Measurements from ENCODE around the gene PTPRD.

Gene PTPRD

GRCh38 chr9:10052916-10053315 lies 559.9 kb downstream of the PTPRD start:
- DNase-seq (ENCODE audit: low spot score) = no peak

- DNase-seq (ENCODE audit: low spot score) = no peak
Measured at GRCh38 chr9:10052181-10052580, 560.6 kb downstream of the PTPRD start.

GRCh38 chr9:10050016-10050415 lies 562.8 kb downstream of the PTPRD start:
- no peak for DNase-seq (ENCODE audit: low spot score)

GRCh38 chr9:10048994-10049393 lies 563.8 kb downstream of the PTPRD start:
- no peak for DNase-seq (ENCODE audit: low spot score)

GRCh38 chr9:10045598-10045997 lies 567.2 kb downstream of the PTPRD start:
- peak; percentile 6 for DNase-seq (ENCODE audit: low spot score)

GRCh38 chr9:10041726-10042229 lies 571.0 kb downstream of the PTPRD start:
- no peak for DNase-seq (ENCODE audit: low spot score)

GRCh38 chr9:10036095-10036494 lies 576.7 kb downstream of the PTPRD start:
- DNase-seq (ENCODE audit: low spot score) = no peak

- DNase-seq (ENCODE audit: low spot score) = no peak
Measured at GRCh38 chr9:10032166-10032565, 580.6 kb downstream of the PTPRD start.

GRCh38 chr9:10026443-10026984 lies 586.3 kb downstream of the PTPRD start:
- DNase-seq (ENCODE audit: low spot score) = no peak

- DNase-seq (ENCODE audit: low spot score) = no peak
Measured at GRCh38 chr9:10015755-10016154, 597.0 kb downstream of the PTPRD start.

- no peak for DNase-seq (ENCODE audit: low spot score)
Measured at GRCh38 chr9:10014889-10015288, 597.9 kb downstream of the PTPRD start.

- DNase-seq (ENCODE audit: low spot score) = no peak
Measured at GRCh38 chr9:10009401-10009800, 603.4 kb downstream of the PTPRD start.

- DNase-seq (ENCODE audit: low spot score) = no peak
Measured at GRCh38 chr9:10008101-10008799, 604.6 kb downstream of the PTPRD start.

- no peak for DNase-seq (ENCODE audit: low spot score)
Measured at GRCh38 chr9:10007356-10007755, 605.4 kb downstream of the PTPRD start.

GRCh38 chr9:10005206-10005605 lies 607.6 kb downstream of the PTPRD start:
- DNase-seq (ENCODE audit: low spot score) = no peak

GRCh38 chr9:10003047-10003446 lies 609.8 kb downstream of the PTPRD start:
- DNase-seq (ENCODE audit: low spot score) = no peak

GRCh38 chr9:10000669-10001068 lies 612.1 kb downstream of the PTPRD start:
- no peak for DNase-seq (ENCODE audit: low spot score)

- DNase-seq (ENCODE audit: low spot score) = no peak
Measured at GRCh38 chr9:9998491-9999287, 614.1 kb downstream of the PTPRD start.

- DNase-seq (ENCODE audit: low spot score) = no peak
Measured at GRCh38 chr9:9997585-9997984, 615.2 kb downstream of the PTPRD start.

GRCh38 chr9:9996259-9996658 lies 616.5 kb downstream of the PTPRD start:
- no peak for DNase-seq (ENCODE audit: low spot score)

- DNase-seq (ENCODE audit: low spot score) = no peak
Measured at GRCh38 chr9:9992936-9993335, 619.9 kb downstream of the PTPRD start.

- no peak for DNase-seq (ENCODE audit: low spot score)
Measured at GRCh38 chr9:9973062-9973461, 639.7 kb downstream of the PTPRD start.

GRCh38 chr9:9970514-9970913 lies 642.3 kb downstream of the PTPRD start:
- DNase-seq (ENCODE audit: low spot score) = no peak

Measured in GM03348 (cell line).